ENCODE data around the gene DISC1. TPM values are rescaled to one million over a fixed set of nuclear protein-coding genes. Genes with fewer than 3 reads are reported as not detected.
"Not testable (repeated sequence)": the region's sequence is repeated elsewhere in the genome, so short reads cannot be mapped to it uniquely, and the experiment has no call there.

Gene DISC1
- total RNA-seq, 1 donor from 2014 or later: 4.7 TPM

GRCh38 chr1:231727171-231727570 is 100.6 kb downstream of the DISC1 start:
- peaks cover 7% of the 10 kb centered on the region for H3K4me1 Mint-ChIP-seq (ENCODE audit: unreplicated experiment)
- no peak overlapping the region for H3K4me3 Mint-ChIP-seq
- no peak for DNase-seq (ENCODE audit: extremely low spot score, unreplicated experiment)
- no peak overlapping the region for H3K27ac Mint-ChIP-seq
- H3K36me3 Mint-ChIP-seq: no peaks in the 10 kb centered on the region
- TF ChIP-seq CTCF (conservative IDR thresholded peaks at IDR 0.05): no peak
- peaks cover 10% of the 10 kb centered on the region for H3K9me3 Mint-ChIP-seq
- no peaks in the 10 kb centered on the region for H3K27me3 Mint-ChIP-seq

DNA sequence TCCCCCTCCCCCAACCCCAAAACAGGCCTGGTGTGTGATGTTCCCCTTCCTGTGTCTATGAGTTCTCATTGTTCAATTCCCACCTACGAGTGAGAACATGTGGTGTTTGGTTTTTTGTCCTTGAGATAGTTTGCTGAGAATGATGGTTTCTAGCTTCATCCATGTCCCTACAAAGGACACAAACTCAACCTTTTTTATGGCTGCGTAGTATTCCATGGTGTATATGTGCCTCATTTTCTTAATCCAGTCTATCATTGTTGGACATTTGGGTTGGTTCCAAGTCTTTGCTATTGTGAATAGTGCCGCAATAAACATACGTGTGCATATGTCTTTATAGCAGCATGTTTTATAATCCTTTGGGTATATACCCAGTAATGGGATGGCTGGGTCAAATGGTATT is 102.4 kb downstream of the DISC1 start:
- H3K27ac Mint-ChIP-seq, H3K36me3 Mint-ChIP-seq: not testable (repeated sequence)

DNA sequence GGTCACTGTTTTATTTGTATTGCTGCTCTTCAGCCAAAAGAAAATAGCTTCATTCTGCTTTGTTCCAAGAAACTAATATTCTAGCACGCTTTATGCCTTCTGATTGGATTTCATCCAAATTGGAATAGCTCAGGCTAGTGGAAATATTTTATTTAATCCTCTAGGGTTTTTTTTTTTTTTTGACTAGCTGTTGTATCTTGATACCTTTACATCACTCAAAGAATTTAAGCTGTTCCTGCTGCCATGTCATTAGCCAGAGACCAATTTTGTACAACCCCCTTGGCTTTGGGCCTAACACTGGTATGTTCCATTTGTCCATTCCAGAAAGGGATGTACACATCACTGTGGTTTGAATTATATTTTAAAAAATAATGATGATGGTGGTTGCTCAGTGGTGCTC is 103.0 kb downstream of the DISC1 start:
- H3K9me3 Mint-ChIP-seq: peaks cover 7% of the 10 kb centered on the region
- no peak overlapping the region for H3K27ac Mint-ChIP-seq
- DNase-seq (ENCODE audit: extremely low spot score, unreplicated experiment): no peak
- H3K36me3 Mint-ChIP-seq: no peaks in the 10 kb centered on the region
- no peak for TF ChIP-seq CTCF (conservative IDR thresholded peaks at IDR 0.05)
- H3K4me1 Mint-ChIP-seq (ENCODE audit: unreplicated experiment): peaks cover 7% of the 10 kb centered on the region
- no peaks in the 10 kb centered on the region for H3K27me3 Mint-ChIP-seq
- H3K4me3 Mint-ChIP-seq: no peak overlapping the region

More for the DNA sequence above, 102.4 kb downstream of the DISC1 start:
- H3K9me3 Mint-ChIP-seq; H3K4me1 Mint-ChIP-seq (ENCODE audit: unreplicated experiment); H3K4me3 Mint-ChIP-seq; DNase-seq (ENCODE audit: extremely low spot score, unreplicated experiment); H3K27me3 Mint-ChIP-seq: not testable (repeated sequence)

GRCh38 chr1:231731268-231731667 is 104.7 kb downstream of the DISC1 start:
- Mint-ChIP-seq H3K9me3 (peaks cover 7% of the 10 kb centered on the region), H3K36me3 (no peaks in the 10 kb centered on the region)

GRCh38 chr1:231733063-231733462 is 106.5 kb downstream of the DISC1 start:
- no peaks in the 10 kb centered on the region for H3K36me3 Mint-ChIP-seq
- DNase-seq (ENCODE audit: extremely low spot score, unreplicated experiment): no peak
- H3K4me1 Mint-ChIP-seq (ENCODE audit: unreplicated experiment): no peaks in the 10 kb centered on the region
- peaks cover 7% of the 10 kb centered on the region for H3K9me3 Mint-ChIP-seq
- H3K4me3 Mint-ChIP-seq: no peak overlapping the region
- no peaks in the 10 kb centered on the region for H3K27me3 Mint-ChIP-seq
- no peak overlapping the region for H3K27ac Mint-ChIP-seq
- TF ChIP-seq CTCF (conservative IDR thresholded peaks at IDR 0.05): no peak

More at GRCh38 chr1:231731268-231731667, 104.7 kb downstream of the DISC1 start:
- no peak for DNase-seq (ENCODE audit: extremely low spot score, unreplicated experiment)
- H3K4me3 Mint-ChIP-seq: no peak overlapping the region
- no peaks in the 10 kb centered on the region for H3K27me3 Mint-ChIP-seq
- H3K27ac Mint-ChIP-seq: no peak overlapping the region
- no peak for TF ChIP-seq CTCF (conservative IDR thresholded peaks at IDR 0.05)
- peaks cover 7% of the 10 kb centered on the region for H3K4me1 Mint-ChIP-seq (ENCODE audit: unreplicated experiment)

DNA sequence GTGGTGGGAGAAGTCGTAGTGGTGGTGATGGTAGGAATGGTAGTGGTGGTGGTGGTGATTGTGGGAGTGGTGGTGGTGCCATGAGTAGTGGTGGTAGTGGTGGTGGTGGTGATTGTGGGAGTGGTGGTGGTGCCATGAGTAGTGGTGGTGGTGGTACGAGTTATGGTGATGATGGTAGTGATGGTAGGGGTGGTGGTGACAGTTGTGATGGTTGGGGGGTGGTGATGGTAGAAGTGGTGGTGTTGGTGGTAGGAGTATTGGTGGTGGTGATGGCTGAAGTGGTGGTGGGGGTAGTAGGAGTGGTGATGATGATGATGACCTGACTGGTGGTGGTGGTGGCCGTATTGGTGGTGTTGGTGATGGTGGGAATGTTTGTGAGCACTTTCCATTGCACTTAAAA is 107.1 kb downstream of the DISC1 start:
- Mint-ChIP-seq H3K27ac (no peak overlapping the region), H3K4me1 (ENCODE audit: unreplicated experiment) (no peaks in the 10 kb centered on the region), H3K4me3 (no peak overlapping the region), H3K36me3 (no peaks in the 10 kb centered on the region), H3K9me3 (peaks cover 7% of the 10 kb centered on the region), H3K27me3 (no peaks in the 10 kb centered on the region)
- DNase-seq (ENCODE audit: extremely low spot score, unreplicated experiment): no peak
- TF ChIP-seq CTCF (conservative IDR thresholded peaks at IDR 0.05): no peak
